ENCODE results near the gene CELF4. TPM values are rescaled to one million over a fixed set of nuclear protein-coding genes. Genes with fewer than 3 reads are reported as not detected.

The CELF4 gene
- total and polyA plus RNA-seq, 10 of the 15 experiments (the other 5 are each of a cell fraction or from before 2014, with no cell fraction given) = 0.03 to 0.32 TPM; not detected in 8

DNA sequence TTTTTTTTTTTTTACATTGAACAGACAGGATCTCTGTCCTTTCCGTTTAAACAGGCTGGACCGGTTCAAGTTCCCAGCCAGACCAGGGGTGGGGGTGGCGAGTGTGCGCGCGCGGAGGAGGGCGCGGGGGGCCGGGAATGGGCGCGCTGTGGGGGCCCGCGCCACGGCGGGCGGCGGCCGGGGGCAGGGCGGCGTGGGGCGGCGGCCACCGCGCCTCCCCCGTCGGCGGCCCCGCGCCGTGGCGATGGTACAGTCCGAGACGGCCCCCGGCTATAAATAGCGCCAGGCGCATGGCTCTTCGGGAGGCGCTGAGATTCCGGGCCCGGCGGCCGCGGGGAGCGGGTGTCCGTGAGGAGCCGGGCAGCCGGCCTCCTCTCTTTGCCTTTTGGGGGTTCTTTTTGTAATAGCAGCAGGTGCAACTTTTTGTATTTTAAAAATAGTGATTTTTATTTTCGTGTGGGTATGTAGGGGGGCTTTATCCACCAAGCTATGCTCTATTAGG, 430 bp upstream of the CELF4 start:
- ChIA-PET POLR2A (no interaction called here), SMC1A (ENCODE audit: uncharacterized antibody, unreplicated experiment) (no interaction called here), CTCF (no interaction called here), RAD21 (ENCODE audit: unreplicated experiment) (no interaction called here)
- DNase-seq (ENCODE audit: low read depth, low spot score) (no peak), FAIRE-seq (no peak), ATAC-seq (no peak)
- WGBS (ENCODE audit: insufficient coverage, insufficient replicate concordance, low lambda C conversion rate, missing lambda C conversion rate) = 48% methylated on average over 14 of the region's 49 CpGs
- H3K4me1 ChIP-seq (ENCODE audit: control insufficient read depth, insufficient read depth, low read length) = no peaks in the 10 kb centered on the region
- in situ Hi-C loops (cut with MboI) = no loop called here
- H3K4me2 ChIP-seq (ENCODE audit: control insufficient read depth, insufficient read depth) = no peak overlapping the region
- no peaks in the 10 kb centered on the region for H3K79me2 ChIP-seq (ENCODE audit: control insufficient read depth, insufficient read depth, low read length)
- H3K27me3 ChIP-seq (replicated peaks in 1 of 2; ENCODE audit: control insufficient read depth in 2 of 2, insufficient read depth in 2 of 2, low read length in 1 of 2) = peaks cover 0 to 6% of the 10 kb centered on the region in 2 experiments; a peak in 3 of 4 replicates
- no peak for TF ChIP-seq JUND (IDR thresholded peaks at IDR 0.05; ENCODE audit: low read depth, low read length)
- TF ChIP-seq, protein P1, sequence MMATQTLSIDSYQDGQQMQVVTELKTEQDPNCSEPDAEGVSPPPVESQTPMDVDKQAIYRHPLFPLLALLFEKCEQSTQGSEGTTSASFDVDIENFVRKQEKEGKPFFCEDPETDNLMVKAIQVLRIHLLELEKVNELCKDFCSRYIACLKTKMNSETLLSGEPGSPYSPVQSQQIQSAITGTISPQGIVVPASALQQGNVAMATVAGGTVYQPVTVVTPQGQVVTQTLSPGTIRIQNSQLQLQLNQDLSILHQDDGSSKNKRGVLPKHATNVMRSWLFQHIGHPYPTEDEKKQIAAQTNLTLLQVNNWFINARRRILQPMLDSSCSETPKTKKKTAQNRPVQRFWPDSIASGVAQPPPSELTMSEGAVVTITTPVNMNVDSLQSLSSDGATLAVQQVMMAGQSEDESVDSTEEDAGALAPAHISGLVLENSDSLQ (IDR thresholded peaks at IDR 0.05) = no peak
- TF ChIP-seq ESRRA (IDR thresholded peaks at IDR 0.05; ENCODE audit: low read length) = no peak
- no peak overlapping the region for H3K27ac ChIP-seq (ENCODE audit: control insufficient read depth, insufficient read depth)
- no peak overlapping the region for H3K9ac ChIP-seq (ENCODE audit: control insufficient read depth, insufficient read depth, low read length)
- intact Hi-C loops (cut with micrococcal nuclease; ENCODE audit: unreplicated experiment) = no loop called here
- no peak overlapping the region for H3K4me3 ChIP-seq
- BruUV-seq (replicated peaks) = no TSS peak
- no peaks in the 10 kb centered on the region for H3K9me3 ChIP-seq (replicated peaks; ENCODE audit: control insufficient read depth, insufficient read depth, low read length)
- no peaks in the 10 kb centered on the region for H4K20me1 ChIP-seq (ENCODE audit: control insufficient read depth, insufficient read depth)
- H2AFZ ChIP-seq (ENCODE audit: control insufficient read depth, low read depth, low read length) = no peak overlapping the region
- H3K36me3 ChIP-seq (ENCODE audit: control insufficient read depth in 2 of 2, insufficient read depth in 2 of 2, low read length in 1 of 2) = no peaks in the 10 kb centered on the region

- Histone ChIP-seq H2AFZ (ENCODE audit: control insufficient read depth, low read depth, low read length) (no peak overlapping the region), H3K4me2 (ENCODE audit: control insufficient read depth, insufficient read depth) (no peak overlapping the region), H3K9me3 (replicated peaks; ENCODE audit: control insufficient read depth, insufficient read depth, low read length) (no peaks in the 10 kb centered on the region), H3K4me1 (ENCODE audit: control insufficient read depth, insufficient read depth, low read length) (no peaks in the 10 kb centered on the region), H3K9ac (ENCODE audit: control insufficient read depth, insufficient read depth, low read length) (no peak overlapping the region), H3K36me3 (ENCODE audit: control insufficient read depth in 2 of 2, insufficient read depth in 2 of 2, low read length in 1 of 2) (no peaks in the 10 kb centered on the region), H3K27me3 (replicated peaks in 1 of 2; ENCODE audit: control insufficient read depth in 2 of 2, insufficient read depth in 2 of 2, low read length in 1 of 2) (peaks cover 0 to 6% of the 10 kb centered on the region in 2 experiments; a peak in 3 of 4 replicates), H3K4me3 (no peak overlapping the region), H4K20me1 (ENCODE audit: control insufficient read depth, insufficient read depth) (no peaks in the 10 kb centered on the region), H3K27ac (ENCODE audit: control insufficient read depth, insufficient read depth) (no peak overlapping the region), H3K79me2 (ENCODE audit: control insufficient read depth, insufficient read depth, low read length) (no peaks in the 10 kb centered on the region)
- DNase-seq (ENCODE audit: low read depth, low spot score) (no peak), ATAC-seq (no peak), FAIRE-seq (no peak)
- ChIA-PET SMC1A (ENCODE audit: uncharacterized antibody, unreplicated experiment) (no interaction called here), CTCF (no interaction called here), POLR2A (no interaction called here), RAD21 (ENCODE audit: unreplicated experiment) (no interaction called here)
- 49% methylated on average over 16 of the region's 19 CpGs for WGBS (ENCODE audit: insufficient coverage, insufficient replicate concordance, low lambda C conversion rate, missing lambda C conversion rate)
- in situ Hi-C loops (cut with MboI) (no loop called here), intact Hi-C loops (cut with micrococcal nuclease; ENCODE audit: unreplicated experiment) (no loop called here)
- no TSS peak for BruUV-seq (replicated peaks)
- TF ChIP-seq IKZF1 (conservative IDR thresholded peaks at IDR 0.05) = no peak
- TF ChIP-seq, protein P2, sequence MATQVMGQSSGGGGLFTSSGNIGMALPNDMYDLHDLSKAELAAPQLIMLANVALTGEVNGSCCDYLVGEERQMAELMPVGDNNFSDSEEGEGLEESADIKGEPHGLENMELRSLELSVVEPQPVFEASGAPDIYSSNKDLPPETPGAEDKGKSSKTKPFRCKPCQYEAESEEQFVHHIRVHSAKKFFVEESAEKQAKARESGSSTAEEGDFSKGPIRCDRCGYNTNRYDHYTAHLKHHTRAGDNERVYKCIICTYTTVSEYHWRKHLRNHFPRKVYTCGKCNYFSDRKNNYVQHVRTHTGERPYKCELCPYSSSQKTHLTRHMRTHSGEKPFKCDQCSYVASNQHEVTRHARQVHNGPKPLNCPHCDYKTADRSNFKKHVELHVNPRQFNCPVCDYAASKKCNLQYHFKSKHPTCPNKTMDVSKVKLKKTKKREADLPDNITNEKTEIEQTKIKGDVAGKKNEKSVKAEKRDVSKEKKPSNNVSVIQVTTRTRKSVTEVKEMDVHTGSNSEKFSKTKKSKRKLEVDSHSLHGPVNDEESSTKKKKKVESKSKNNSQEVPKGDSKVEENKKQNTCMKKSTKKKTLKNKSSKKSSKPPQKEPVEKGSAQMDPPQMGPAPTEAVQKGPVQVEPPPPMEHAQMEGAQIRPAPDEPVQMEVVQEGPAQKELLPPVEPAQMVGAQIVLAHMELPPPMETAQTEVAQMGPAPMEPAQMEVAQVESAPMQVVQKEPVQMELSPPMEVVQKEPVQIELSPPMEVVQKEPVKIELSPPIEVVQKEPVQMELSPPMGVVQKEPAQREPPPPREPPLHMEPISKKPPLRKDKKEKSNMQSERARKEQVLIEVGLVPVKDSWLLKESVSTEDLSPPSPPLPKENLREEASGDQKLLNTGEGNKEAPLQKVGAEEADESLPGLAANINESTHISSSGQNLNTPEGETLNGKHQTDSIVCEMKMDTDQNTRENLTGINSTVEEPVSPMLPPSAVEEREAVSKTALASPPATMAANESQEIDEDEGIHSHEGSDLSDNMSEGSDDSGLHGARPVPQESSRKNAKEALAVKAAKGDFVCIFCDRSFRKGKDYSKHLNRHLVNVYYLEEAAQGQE (IDR thresholded peaks at IDR 0.05; ENCODE audit: low read depth, low read length) = peak; percentile 78
Measured at GRCh38 chr18:37564711-37565100, 892 bp downstream of the CELF4 start.

Data from GM12878 (cell line).